Stimulated activated CD4-positive, alpha-beta T cell treated with anti-CD3 and anti-CD28 coated beads, Interleukin-1b, Interleukin-23, amount 100 ng/mL, for 24 hours (primary cell): ENCODE data around the gene IRS2.

Experiments used
- DNase-seq, 4 experiments: peaks; one replicate each; pipeline ENCODE4 v3.0.0-alpha.2; 2020; ENCODE audit warnings: low read depth in 4 of 4, low spot score in 1 of 4

Gene IRS2

DNA sequence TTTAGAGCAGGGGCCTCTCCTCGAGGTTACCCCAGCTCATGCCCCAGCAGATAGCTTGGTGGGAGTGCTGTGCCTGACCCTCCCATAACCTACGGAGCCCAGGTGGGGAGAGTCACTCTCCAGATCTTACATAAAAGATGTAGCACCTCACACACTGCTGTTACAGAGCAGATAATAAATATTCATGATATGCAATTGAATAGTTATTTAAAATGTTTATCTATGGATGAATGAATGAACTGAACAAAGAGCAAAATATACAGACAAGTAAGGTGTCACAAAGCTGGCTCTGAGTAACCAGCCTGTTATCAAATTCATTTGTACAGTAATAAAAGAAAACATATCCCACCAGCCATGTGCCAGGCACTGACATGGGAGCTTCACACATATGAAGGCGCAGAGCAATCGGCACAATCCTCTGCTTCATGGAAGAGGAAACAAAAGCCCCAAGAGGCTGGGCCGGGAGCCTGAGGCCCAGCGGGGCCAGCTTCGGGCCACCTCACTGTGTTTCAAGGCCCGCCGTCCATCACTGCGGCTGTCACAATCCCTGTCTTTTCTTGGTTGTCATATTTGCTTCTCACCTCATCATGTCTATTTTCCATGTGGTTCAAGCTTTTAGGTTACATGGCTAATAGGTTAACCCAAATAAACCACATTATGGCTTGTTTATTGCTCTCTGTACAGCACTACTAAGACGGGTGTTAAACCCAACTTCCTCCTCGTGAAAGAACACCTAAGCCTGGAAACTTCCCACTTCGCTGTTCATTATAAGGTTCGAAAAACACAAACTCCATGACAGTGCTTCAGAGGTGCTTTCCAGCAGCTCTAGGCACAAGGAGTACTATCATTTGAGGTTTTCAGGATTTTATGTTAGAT is 78.4 kb downstream of the IRS2 start:
- DNase-seq = no peak

GRCh38 chr13:109707044-109707741 is 79.2 kb downstream of the IRS2 start:
- no peak for DNase-seq

GRCh38 chr13:109706015-109706715 is 80.2 kb downstream of the IRS2 start:
- DNase-seq = no peak

DNA sequence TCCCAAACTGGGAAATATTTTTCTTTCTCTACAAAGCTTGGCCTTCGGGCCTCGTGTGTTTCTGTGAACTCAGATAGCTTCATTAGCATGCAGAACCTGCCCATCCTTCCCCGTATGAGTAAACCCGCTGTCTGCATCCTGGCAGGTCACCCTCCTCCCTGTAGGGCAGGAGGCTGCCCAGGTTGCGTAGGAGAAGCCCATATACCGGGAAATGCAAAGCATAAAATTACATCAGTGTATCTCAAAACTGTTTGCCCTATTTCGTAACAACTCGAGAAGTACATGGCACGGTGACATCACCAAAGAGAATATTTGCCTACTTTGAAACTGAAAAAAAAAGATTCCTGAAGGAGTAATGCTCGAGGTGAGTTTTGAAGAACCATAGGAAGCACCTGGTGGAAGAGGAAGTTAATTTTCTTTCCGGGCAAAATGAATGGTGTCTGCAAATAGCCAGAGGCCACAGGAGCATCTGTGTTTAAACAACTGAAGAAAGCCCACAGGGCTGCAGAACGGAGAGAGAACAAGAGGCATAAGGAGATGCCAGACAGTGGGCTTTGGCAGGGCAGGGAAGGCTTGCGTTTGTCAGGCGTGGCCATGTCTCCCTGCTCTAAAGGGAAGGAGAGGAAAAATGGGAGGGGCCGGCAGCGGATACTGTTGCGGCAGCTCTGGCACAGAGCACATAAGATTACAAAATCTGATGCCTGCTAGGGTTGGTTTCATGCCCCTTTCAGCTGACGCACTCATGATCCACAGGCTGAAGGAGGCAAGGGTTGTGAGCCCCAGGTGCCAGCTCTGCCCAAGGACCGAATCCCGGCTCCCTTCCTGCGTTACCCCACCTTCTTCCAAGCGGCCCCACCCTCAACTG is 81.4 kb downstream of the IRS2 start:
- DNase-seq = no peak

- DNase-seq = no peak
Measured at GRCh38 chr13:109703250-109703649, 83.1 kb downstream of the IRS2 start.
